GM19463 (cell line): ENCODE results near the gene TMPRSS12.
"Not testable (repeated sequence)": the region's sequence is repeated elsewhere in the genome, so short reads cannot be mapped to it uniquely, and the experiment has no call there.

Experiments used
- ATAC-seq: cut with Tn5 transposase; IDR thresholded peaks from one replicate; pipeline ENCODE4 v1.9.1; 2021; ENCODE audit warnings: mild to moderate bottlenecking, moderate library complexity; ENCODE audit not compliant: unreplicated experiment

Gene TMPRSS12

GRCh38 chr12:50925920-50926319 lies 83.2 kb downstream of the TMPRSS12 start:
- ATAC-seq, result no peak

- ATAC-seq, result no peak
Observed at GRCh38 chr12:50926415-50926814, 83.7 kb downstream of the TMPRSS12 start.

GRCh38 chr12:50926932-50927331 lies 84.2 kb downstream of the TMPRSS12 start:
- not testable (repeated sequence) for ATAC-seq

GRCh38 chr12:50927356-50927755 lies 84.6 kb downstream of the TMPRSS12 start:
- ATAC-seq, result no peak

GRCh38 chr12:50927766-50928224 lies 85.1 kb downstream of the TMPRSS12 start:
- no peak for ATAC-seq

GRCh38 chr12:50928392-50928791 lies 85.7 kb downstream of the TMPRSS12 start:
- no peak for ATAC-seq

- no peak for ATAC-seq
Observed at GRCh38 chr12:50929831-50930230, 87.1 kb downstream of the TMPRSS12 start.

- not testable (repeated sequence) for ATAC-seq
Observed at GRCh38 chr12:50930477-50930876, 87.8 kb downstream of the TMPRSS12 start.

GRCh38 chr12:50932787-50933280 lies 90.1 kb downstream of the TMPRSS12 start:
- ATAC-seq, result no peak

- no peak for ATAC-seq
Observed at GRCh38 chr12:50933459-50934124, 90.9 kb downstream of the TMPRSS12 start.

GRCh38 chr12:50934371-50934851 lies 91.7 kb downstream of the TMPRSS12 start:
- no peak for ATAC-seq

- ATAC-seq, result no peak
Observed at GRCh38 chr12:50934981-50935807, 92.5 kb downstream of the TMPRSS12 start.

- no peak for ATAC-seq
Observed at GRCh38 chr12:50936821-50937530, 94.2 kb downstream of the TMPRSS12 start.
